Amygdala (tissue), 56 donors: ENCODE results near the gene CCDC87.
"Not testable (repeated sequence)": the region's sequence is repeated elsewhere in the genome, so short reads cannot be mapped to it uniquely, and the experiment has no call there.

Source experiments
- DNase-seq, 56 donors: peaks; one replicate each; lab custom pipeline; 2025; lab: John Stamatoyannopoulos, UW

CCDC87 gene

DNA sequence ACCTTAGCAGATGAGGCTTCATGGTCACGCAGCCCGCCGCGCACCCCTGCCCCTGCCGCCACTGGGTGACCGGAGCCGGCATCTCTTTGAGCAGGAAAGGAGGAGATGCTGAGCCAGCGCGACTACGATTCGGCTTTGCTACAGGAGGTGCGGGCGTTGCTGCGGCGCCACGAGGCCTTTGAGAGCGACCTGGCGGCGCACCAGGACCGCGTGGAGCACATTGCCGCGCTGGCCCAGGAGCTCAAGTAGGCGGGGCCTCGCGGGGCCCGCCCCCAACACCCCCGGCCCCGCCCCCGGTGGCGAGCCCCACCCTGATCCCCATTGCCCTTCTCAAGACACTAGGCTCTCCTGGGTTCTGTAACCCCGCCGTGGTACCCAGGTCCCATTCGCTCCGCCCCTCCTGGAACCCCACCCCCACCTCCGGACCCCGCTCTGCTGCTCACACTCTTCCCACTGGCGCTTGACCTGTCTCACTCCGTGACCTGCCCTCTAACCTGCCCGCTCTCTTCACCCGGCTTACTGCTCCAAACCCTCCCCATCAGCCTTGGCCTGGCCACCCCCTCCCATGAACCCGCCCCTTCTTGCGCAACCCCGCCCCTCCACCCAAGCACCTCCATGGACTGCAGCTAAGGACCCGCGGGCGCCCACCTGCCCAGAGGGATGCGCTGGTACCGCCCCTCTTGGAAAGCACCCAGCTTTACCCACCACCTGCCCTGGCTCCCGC lies 33.6 kb downstream of the CCDC87 start:
- DNase-seq, result peak in 4 of 56 donors; percentile 10 to 58 (median 30)

DNA sequence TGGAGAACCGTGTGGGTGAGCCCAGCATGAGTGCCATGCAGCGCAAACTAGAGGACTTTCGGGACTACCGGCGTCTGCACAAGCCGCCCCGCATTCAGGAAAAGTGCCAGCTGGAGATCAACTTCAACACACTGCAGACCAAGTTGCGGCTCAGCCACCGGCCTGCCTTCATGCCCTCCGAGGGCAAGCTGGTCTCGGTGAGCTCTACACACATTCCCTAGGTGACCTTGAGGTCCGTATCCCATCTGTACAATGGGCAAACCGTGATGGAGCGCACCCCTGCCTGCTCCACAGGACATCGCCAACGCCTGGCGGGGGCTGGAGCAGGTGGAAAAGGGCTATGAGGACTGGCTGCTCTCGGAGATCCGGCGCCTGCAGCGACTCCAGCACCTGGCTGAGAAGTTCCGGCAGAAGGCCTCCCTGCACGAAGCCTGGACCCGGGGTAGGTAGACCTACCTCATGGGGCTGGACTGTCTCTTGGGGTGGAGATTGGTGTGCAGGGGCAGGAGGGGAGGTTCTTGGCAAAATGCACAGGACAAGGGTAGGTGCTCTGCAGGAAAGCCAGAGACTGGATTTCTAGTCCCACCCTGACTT lies 35.0 kb downstream of the CCDC87 start:
- no peak for DNase-seq

DNA sequence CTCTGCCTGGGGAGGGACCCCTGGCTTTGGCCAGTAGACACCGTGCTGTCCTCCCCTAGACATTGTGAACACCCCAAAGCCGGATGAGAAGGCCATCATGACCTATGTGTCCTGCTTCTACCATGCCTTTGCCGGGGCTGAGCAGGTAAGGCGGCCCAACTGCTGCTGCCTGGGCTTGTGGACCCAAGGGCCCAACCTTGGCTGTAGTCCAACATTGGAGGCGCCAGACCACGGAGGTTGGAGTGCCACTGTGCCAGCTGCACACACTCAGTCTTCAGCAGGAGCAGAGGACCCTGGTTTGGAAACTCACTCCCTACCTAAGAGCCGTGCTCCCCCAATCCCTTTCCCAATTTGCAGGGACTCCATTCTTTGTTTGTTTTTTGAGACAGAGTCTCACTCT lies 36.8 kb downstream of the CCDC87 start:
- no peak for DNase-seq

DNA sequence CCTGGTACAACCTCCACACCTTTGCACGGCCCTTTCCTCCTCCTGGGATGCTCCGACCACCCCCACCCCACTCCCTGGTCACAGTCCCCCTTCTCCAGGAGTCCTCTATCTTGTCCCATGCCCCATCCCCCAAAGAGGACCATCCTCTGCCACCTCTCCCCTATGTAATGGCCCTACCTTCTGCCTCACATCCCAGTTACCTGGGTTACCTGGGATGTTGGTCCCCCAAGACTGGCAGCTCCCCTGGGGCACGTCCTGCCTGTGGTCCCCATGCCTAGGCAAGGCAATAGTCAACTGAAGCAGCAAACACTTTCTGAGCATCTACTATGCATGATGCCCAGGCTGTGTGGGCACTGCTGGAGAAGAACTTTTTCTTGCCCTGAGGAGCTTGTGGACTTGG lies 37.4 kb downstream of the CCDC87 start:
- no peak for DNase-seq

DNA sequence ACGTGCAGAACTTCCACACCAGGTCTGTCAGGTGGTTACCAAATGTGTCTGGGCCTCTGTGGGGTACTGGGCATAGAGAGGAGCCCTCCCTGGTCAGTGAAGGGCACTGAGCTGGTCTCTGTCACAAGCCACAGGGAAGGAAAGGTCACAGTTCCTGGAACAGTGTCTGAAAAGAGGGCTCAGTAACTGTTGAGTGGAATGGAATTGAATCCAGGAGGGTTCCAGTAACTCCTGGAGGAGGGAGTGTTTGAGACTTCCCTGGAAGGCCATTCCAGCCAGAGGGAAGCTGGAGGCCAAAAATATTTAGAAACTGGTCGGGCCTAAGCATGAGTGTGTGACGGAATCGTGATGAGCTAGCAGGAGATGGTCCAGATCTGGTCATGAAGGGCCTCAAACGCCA lies 38.3 kb downstream of the CCDC87 start:
- DNase-seq, result no peak

GRCh38 chr11:66550887-66551286 lies 42.0 kb downstream of the CCDC87 start:
- no peak for DNase-seq

GRCh38 chr11:66549696-66550095 lies 43.2 kb downstream of the CCDC87 start:
- no peak for DNase-seq

GRCh38 chr11:66548774-66549630 lies 43.9 kb downstream of the CCDC87 start:
- no peak for DNase-seq

DNA sequence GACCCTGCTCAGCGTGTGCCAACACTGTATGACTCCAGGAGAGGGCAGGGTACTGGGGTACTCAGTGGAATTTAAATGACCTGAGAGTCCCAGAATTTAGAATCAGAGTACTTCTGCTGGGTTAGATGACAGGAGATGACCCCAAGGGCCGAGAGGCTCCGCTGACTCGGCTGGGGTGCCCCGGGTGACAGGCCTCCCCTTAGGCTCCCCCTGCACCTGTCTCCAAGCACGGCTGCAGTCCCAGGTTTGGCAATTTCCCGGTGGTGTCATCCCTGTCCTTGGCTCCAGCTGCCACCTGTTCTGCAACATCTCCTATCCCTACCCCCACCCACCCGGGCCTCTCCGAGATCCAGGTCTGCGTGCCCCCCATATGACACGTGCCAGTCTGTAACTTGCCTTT lies 44.8 kb downstream of the CCDC87 start:
- no peak for DNase-seq

DNA sequence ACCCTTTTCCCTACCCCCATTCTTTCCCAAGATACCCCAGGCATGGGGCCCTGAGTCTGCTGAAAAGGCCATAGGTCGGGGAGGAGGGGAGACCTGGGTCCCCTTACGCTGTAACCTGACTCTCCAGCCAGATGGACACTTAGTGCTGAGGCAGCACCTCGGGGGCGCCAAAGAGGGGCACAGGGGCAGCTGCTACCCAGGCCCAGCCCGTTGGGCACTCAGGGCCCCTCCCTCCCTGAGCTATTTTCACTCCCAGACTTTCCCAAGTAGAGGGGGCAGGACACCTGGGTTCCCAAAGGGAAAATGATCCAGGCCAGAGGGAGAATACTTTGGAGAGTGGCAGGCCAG lies 45.2 kb downstream of the CCDC87 start:
- DNase-seq, result no peak

DNA sequence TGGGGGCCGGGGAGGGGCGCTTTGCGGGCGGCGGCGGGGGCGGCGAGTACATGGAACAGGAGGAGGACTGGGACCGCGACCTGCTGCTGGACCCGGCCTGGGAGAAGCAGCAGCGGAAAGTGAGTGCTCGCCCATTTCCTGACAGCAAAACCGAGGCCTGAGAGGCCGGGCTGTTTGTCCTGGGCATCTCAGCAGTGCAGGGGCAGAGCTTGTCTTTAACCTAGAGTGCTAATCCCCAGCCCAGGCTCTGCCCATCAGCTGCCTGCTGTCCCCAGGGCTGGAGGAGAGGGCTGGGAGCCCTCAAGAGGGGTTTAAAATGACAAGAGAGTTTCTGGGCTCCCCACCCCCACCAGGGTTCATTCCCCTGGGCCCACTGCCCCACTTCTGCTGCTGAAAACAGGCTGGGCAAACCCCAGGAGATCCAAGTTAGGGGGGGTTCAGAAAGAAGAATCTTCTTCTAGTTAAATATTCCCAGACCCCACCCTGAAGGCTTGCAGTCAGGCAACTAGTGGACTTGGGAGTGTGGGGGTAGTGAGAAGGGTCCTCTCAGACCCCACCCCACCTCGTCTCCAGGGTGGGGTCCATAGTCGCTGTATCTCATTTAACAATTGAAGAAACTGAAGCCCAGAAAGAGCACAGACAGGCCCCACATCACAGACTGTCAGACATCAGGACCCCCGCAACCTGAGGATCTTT lies 45.7 kb downstream of the CCDC87 start:
- DNase-seq, result no peak

DNA sequence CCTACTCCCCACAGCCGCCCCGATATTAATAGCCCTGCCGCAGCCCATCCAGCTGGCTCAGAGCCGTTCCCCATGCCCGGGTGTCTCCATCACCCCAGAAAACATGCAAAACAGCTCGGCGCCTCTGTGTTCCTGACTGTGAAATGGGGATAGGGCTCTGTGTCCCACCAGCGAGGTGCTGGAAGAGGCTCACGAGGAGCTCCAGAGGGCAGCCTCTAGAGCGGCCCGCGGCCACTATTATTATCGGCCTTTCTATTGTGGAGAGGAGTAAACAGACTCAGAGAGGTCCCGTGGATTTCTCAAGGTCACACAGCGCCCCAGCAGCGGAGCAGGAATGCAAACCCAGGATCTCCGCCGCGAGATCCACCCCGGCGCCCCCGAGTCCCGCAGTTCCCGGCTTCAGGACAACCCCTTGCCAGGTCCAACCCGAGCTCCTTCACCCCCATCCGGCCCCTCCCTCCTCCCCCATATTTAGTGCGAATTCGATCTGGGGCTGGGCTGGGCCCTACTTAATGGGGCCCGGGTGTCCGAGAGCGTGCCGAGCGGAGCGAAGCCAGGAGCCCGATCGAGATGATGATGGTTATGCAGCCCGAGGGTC lies 46.4 kb downstream of the CCDC87 start, which contains the start of gene ACTN3:
Gene ACTN3 (plus strand): TSS at position 536 of the 598 bp plus-strand sequence. CDS start 35 bp downstream, at position 571.
- DNase-seq, result no peak

DNA sequence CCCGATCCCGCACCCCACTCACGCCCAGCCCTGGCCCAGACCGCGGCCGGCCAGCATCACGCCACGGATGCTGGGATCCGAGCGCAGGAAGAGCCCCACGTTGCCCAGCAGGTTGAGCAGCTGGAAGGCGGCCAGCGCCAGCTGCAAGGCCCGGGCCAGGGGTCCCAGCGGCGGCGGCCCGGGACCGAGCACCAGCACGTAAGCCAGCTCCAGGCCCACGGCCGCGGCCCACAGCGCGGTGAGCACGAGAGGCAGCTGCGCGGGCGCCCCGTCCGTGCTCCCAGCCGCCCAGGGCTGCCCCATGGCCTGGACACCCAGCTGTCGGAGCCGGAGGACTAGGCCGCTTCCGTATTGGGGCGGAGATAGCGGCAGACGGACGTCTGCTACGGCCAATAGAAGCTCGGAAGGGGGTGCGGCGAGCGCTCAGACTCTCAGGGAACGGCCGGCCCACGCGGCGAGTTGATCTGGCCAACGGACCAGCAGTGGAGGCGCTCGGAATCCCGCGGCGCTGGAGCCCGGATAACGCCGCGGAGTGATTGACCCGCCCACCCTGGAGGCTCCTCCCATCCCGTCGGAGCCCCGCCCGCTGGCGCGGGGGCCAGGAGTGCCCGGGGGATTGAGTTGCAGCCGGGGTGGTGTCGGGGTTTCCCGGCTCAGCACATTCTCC lies 47.0 kb downstream of the CCDC87 start, which contains the start of gene ZDHHC24:
Gene ZDHHC24 (minus strand): TSS at position 348 of the 667 bp plus-strand sequence. CDS start 45 bp downstream, at position 303.
- peak; percentile 54 to 98 (median 92) for DNase-seq

DNA sequence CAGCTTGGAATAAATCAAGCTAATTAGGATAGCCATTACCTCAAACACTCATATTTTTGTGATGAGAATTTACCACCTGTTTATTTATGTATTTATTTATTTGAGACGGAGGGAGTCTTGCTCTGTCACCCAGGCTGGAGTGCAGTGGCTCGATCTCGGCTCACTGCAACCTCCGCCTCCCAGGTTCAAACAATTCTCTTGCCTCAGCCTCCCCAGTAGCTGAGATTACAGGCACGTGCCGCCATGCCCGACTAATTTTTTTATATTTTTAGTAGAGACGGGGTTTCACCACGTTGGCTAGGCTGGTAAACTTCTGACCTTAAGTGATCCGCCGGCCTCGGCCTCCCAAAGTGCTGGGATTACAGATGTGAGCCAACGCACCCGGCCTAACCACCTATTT lies 47.9 kb downstream of the CCDC87 start:
- DNase-seq, result not testable (repeated sequence)

- peak in 18 of 56 donors; percentile 6 to 50 (median 18) for DNase-seq
Measured at GRCh38 chr11:66543263-66544107, 49.4 kb downstream of the CCDC87 start.

DNA sequence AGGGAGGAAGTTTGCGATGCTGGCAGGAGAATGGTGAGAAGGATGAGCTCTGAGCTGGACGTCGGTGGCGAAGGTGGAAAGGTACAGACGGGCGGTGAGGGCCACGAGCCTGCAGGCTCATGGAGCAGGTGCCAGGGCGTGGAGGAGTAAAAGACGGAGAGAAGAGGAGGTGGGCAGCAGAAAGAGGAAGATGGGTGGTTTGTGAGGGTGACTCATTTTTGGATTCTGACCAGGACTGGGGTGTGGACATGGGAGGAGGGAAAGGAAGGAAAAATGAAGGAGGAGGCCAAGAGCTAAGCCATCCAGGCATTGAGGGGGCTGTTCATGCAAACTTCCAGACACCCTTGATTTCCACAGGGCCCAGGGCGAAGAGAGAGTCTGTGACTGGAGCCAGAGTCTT lies 50.5 kb downstream of the CCDC87 start:
- DNase-seq, result no peak

DNA sequence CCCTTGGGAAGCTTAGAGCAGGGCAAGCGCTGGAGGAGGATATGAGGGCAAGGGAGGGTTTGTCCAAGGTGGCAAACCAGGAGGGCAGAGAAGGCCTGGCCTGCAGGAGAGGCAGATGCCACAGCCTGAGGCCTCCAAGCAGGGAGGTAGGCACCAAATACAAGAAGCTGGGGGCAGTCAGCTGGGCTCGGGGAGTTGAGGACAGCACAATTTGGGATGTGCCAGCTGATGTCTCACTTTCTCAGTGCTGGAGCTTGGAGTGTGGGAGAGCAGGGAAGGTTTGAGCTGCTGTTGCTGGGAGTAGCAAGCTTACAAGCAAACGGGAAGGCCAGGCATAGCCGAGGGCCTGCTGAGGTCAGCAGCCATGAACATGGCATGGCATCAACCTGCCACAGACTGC lies 51.0 kb downstream of the CCDC87 start:
- peak in 5 of 56 donors; percentile 13 to 29 (median 17) for DNase-seq

- DNase-seq, result not testable (repeated sequence)
Measured at GRCh38 chr11:66540598-66540997, 52.3 kb downstream of the CCDC87 start.
